Activated CD8-positive, alpha-beta T cell treated with anti-CD3 and anti-CD28 coated beads for 36 hours (primary cell): ENCODE results near the gene LSM4. TPM values are rescaled to one million over a fixed set of nuclear protein-coding genes. Genes with fewer than 3 reads are reported as not detected.
"Not testable (repeated sequence)": the region's sequence is repeated elsewhere in the genome, so short reads cannot be mapped to it uniquely, and the experiment has no call there.

Source experiments
- ATAC-seq: fragments of 200-7000 bp; cut with Tn5 transposase; one replicate; pipeline ENCODE4 v1.10.0; 2021; ENCODE audit warnings: mild to moderate bottlenecking, moderate library complexity
- CTCF ChIA-PET: fragments of 350-600 bp; sonication (Branson Sonifier 250); formaldehyde crosslinking; loops from one replicate; lab custom pipeline; 2021; ENCODE audit warnings: antibody characterized with exemption; lab: Charles Lee
- POLR2A ChIA-PET: fragments of 350-600 bp; sonication (Branson Sonifier 250); formaldehyde crosslinking; loops from one replicate; lab custom pipeline; 2021; ENCODE audit warnings: antibody characterized with exemption; lab: Charles Lee
- DNase-seq: peaks from one replicate; pipeline ENCODE4 v3.0.0-alpha.2; 2020
- H3K27ac Mint-ChIP-seq: one replicate; pipeline ENCODE4 v1.8.0; 2021; ENCODE audit warnings: mild to moderate bottlenecking, mixed read lengths
- H3K27me3 Mint-ChIP-seq: one replicate; pipeline ENCODE4 v1.8.0; 2021; ENCODE audit warnings: mixed read lengths
- H3K36me3 Mint-ChIP-seq: one replicate; pipeline ENCODE4 v1.8.0; 2021; ENCODE audit warnings: low read depth, mixed read lengths
- H3K4me1 Mint-ChIP-seq: one replicate; pipeline ENCODE4 v1.8.0; 2021; ENCODE audit warnings: low read depth, mixed read lengths
- H3K4me3 Mint-ChIP-seq: one replicate; pipeline ENCODE4 v1.8.0; 2021; ENCODE audit warnings: mild to moderate bottlenecking, moderate library complexity, mixed read lengths
- H3K9me3 Mint-ChIP-seq: one replicate; pipeline ENCODE4 v1.8.0; 2021; ENCODE audit warnings: mixed read lengths
- intact Hi-C: fragments of 100-400 bp; cut with micrococcal nuclease; formaldehyde crosslinking; loops from one replicate; pipeline ENCODE4 v1.10.0; 2022
- total RNA-seq, 2 experiments: library from RNA; stranded (reverse); gene quantifications; one replicate each; pipeline ENCODE4 v1.2.3, GENCODE V29; 2021
- TF ChIP-seq, protein P1 (sequence below): fragments of 200-600 bp; IDR thresholded peaks from one replicate; pipeline ENCODE4 v1.8.0; 2022; ENCODE audit warnings: antibody characterized with exemption, mild to moderate bottlenecking

LSM4 gene
- total RNA-seq, result 100 to 1,000 TPM; 426 to 433 TPM

- ChIA-PET CTCF (interaction anchor here (0.6 to 11.0 kb wide), 12 partner anchors 10 to 69 kb away, joined by 3 to 330 read pairs (median 5); partner anchors contain the start of genes IQCN and JUND), POLR2A (interaction anchor here (1.0 to 23.1 kb wide), 11 partner anchors 7 to 132 kb away, joined by 3 to 592 read pairs (median 8); partner anchors contain the start of genes JUND and MPV17L2)
- DNase-seq (peak; percentile 100), ATAC-seq (peak; percentile 94)
- Mint-ChIP-seq H3K36me3 (peaks cover 44% of the 10 kb centered on the region), H3K9me3 (no peaks in the 10 kb centered on the region), H3K4me3 (peak within 1 kb of the TSS; percentile 85), H3K27me3 (no peaks in the 10 kb centered on the region), H3K27ac (peak within 1 kb of the TSS; percentile 99), H3K4me1 (peaks cover 50% of the 10 kb centered on the region)
- intact Hi-C loops, result loop anchor here (1.0 kb wide), 1 partner anchor 44 kb away; no protein-coding TSS in a partner anchor
- TF ChIP-seq, protein P1, sequence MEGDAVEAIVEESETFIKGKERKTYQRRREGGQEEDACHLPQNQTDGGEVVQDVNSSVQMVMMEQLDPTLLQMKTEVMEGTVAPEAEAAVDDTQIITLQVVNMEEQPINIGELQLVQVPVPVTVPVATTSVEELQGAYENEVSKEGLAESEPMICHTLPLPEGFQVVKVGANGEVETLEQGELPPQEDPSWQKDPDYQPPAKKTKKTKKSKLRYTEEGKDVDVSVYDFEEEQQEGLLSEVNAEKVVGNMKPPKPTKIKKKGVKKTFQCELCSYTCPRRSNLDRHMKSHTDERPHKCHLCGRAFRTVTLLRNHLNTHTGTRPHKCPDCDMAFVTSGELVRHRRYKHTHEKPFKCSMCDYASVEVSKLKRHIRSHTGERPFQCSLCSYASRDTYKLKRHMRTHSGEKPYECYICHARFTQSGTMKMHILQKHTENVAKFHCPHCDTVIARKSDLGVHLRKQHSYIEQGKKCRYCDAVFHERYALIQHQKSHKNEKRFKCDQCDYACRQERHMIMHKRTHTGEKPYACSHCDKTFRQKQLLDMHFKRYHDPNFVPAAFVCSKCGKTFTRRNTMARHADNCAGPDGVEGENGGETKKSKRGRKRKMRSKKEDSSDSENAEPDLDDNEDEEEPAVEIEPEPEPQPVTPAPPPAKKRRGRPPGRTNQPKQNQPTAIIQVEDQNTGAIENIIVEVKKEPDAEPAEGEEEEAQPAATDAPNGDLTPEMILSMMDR, result peak; percentile 45
Observed at GRCh38 chr19:18322759-18323460, at the start of gene LSM4. Gene LSM4, minus strand, starts transcription at chr19:18323076. Its CDS starts 56 bp downstream, at chr19:18323020.

- Mint-ChIP-seq H3K27ac (no peak overlapping the region), H3K27me3 (no peaks in the 10 kb centered on the region), H3K4me3 (no peak overlapping the region), H3K36me3 (peaks cover 14% of the 10 kb centered on the region), H3K9me3 (no peaks in the 10 kb centered on the region), H3K4me1 (peaks cover 3% of the 10 kb centered on the region)
- ChIA-PET CTCF (interaction anchor here (1.8 to 2.4 kb wide), 2 partner anchors 19 to 20 kb away, joined by 6 to 8 read pairs; no protein-coding TSS in a partner anchor), POLR2A (interaction anchor here (0.6 to 0.7 kb wide), 2 partner anchors 350 to 563 kb away, joined by 3 read pairs; no protein-coding TSS in a partner anchor)
- DNase-seq, result no peak
- intact Hi-C loops, result no loop called here
- no peak for ATAC-seq
- TF ChIP-seq, protein P1, result no peak
Observed at GRCh38 chr19:18368504-18369222, 45.8 kb upstream of the LSM4 start.

GRCh38 chr19:18366021-18366435 lies 43.2 kb upstream of the LSM4 start:
- Mint-ChIP-seq H3K27me3 (no peaks in the 10 kb centered on the region), H3K4me1 (no peaks in the 10 kb centered on the region), H3K4me3 (no peak overlapping the region), H3K9me3 (no peaks in the 10 kb centered on the region), H3K36me3 (peaks cover 15% of the 10 kb centered on the region), H3K27ac (peak overlapping the region; percentile 38)
- no peak for DNase-seq
- ATAC-seq, result no peak
- CTCF ChIA-PET, result interaction anchor here (1.1 to 13.0 kb wide), 4 partner anchors 16 to 114 kb away, joined by 3 to 90 read pairs (median 4); partner anchors contain the start of gene GDF15
- intact Hi-C loops, result no loop called here
- POLR2A ChIA-PET, result no interaction called here
- TF ChIP-seq, protein P1, result no peak

DNA sequence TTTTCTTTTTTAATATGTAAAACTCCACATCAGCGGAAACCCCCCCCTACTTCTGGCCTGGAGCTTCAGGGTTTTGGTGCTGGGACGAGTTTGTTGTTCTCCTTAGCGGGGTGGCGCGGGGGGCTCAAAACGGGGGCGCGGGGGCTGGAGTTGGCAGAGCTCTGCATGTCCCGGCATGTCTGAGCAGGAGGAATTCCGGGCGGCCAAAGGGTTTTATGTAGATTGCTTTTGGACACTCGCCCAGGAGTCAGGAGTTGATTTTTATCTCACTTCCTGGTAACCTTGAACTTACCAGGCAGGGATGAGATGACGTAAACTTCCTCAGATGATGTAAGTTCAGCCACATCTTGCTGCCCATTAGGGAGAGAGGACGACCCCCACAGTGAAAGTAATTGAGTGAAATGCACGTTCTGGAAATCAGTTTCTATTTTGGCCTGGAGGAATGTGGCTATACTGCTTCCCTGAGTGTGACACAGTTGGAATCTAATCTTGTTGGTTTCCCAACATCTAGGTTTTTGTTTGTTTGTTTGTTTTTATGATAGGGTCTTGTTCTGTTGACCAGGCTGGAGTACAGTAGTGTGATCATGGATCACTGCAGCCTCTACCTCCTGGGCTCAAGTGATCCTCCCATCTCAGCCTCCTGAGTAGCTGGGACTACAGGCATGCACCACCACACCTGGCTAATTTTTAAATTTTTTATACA lies 42.1 kb upstream of the LSM4 start:
- TF ChIP-seq, protein P1, result no peak
- POLR2A ChIA-PET, result no interaction called here
- peak; percentile 15 for DNase-seq
- intact Hi-C loops, result no loop called here
- CTCF ChIA-PET, result interaction anchor here (1.0 to 13.0 kb wide), 5 partner anchors 23 to 113 kb away, joined by 3 to 90 read pairs (median 5); partner anchors contain the start of genes GDF15 and LSM4
- no peaks in the 10 kb centered on the region for H3K9me3 Mint-ChIP-seq
- no peak for ATAC-seq
- no peaks in the 10 kb centered on the region for H3K27me3 Mint-ChIP-seq
- no peaks in the 10 kb centered on the region for H3K4me1 Mint-ChIP-seq
- peak overlapping the region; percentile 10 for H3K27ac Mint-ChIP-seq
- no peak overlapping the region for H3K4me3 Mint-ChIP-seq
- H3K36me3 Mint-ChIP-seq, result peaks cover 15% of the 10 kb centered on the region

- H3K36me3 Mint-ChIP-seq, result peaks cover 19% of the 10 kb centered on the region
- ATAC-seq, DNase-seq, H3K27me3 Mint-ChIP-seq, H3K4me1 Mint-ChIP-seq, H3K9me3 Mint-ChIP-seq, H3K4me3 Mint-ChIP-seq, intact Hi-C loops, POLR2A ChIA-PET: not testable (repeated sequence)
- H3K27ac Mint-ChIP-seq, result peak overlapping the region; percentile 10
- CTCF ChIA-PET, result interaction anchor here (1.0 to 13.0 kb wide), 4 partner anchors 23 to 85 kb away, joined by 3 to 90 read pairs (median 6); partner anchors contain the start of genes GDF15 and LSM4
Observed at GRCh38 chr19:18364277-18364825, 41.5 kb upstream of the LSM4 start.
